Fibroblast of the aortic adventitia (primary cell): ENCODE measurements around the gene PLEKHG1. TPM values are rescaled to one million over a fixed set of nuclear protein-coding genes. Genes with fewer than 3 reads are reported as not detected.

Source experiments
- DNase-seq: peaks from one replicate; pipeline ENCODE4 v3.0.0-alpha.2; 2010; ENCODE audit warnings: low read depth
- H3K4me3 ChIP-seq: 2 replicates; pipeline ENCODE4 v1.5.1; 2011; ENCODE audit warnings: low read depth, mild to moderate bottlenecking, control low read depth, low read length, moderate library complexity
- CTCF ChIP-seq: IDR thresholded peaks from 2 replicates; pipeline ENCODE4 v1.5.1; 2011; ENCODE audit warnings: mild to moderate bottlenecking, low read length, control low read depth, inconsistent platforms; ENCODE audit not compliant: insufficient read depth
- total RNA-seq: library from RNA; depleted of rRNA; stranded (reverse); fragments of >200 nt; gene quantifications from 2 replicates; pipeline ENCODE4 v1.2.3, GENCODE V29; 2012; ENCODE audit warnings: low replicate concordance

The PLEKHG1 gene
- total RNA-seq, 1 donor = 3.7 TPM

DNA sequence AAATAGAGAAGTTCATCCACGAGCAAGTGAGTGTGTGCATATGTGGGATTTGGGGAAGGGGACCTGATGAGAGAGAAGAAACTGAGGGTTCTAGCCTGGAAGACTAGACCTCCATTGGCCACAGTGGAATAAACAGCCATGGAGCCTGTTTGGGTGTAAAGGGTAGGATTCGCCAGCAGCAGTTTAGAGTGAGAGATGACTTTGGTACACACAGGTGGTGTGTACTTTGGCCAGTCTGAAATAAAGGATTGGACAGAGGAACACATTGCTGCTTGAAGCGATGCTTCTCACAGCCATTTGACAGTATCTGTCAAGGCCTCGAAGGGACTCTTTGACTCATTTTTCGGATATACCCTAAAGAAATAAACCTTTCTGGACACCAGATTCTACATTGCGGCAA, 29.2 kb downstream of the PLEKHG1 start:
- H3K4me3 ChIP-seq = no peak overlapping the region
- no peak for TF ChIP-seq CTCF
- no peak for DNase-seq

DNA sequence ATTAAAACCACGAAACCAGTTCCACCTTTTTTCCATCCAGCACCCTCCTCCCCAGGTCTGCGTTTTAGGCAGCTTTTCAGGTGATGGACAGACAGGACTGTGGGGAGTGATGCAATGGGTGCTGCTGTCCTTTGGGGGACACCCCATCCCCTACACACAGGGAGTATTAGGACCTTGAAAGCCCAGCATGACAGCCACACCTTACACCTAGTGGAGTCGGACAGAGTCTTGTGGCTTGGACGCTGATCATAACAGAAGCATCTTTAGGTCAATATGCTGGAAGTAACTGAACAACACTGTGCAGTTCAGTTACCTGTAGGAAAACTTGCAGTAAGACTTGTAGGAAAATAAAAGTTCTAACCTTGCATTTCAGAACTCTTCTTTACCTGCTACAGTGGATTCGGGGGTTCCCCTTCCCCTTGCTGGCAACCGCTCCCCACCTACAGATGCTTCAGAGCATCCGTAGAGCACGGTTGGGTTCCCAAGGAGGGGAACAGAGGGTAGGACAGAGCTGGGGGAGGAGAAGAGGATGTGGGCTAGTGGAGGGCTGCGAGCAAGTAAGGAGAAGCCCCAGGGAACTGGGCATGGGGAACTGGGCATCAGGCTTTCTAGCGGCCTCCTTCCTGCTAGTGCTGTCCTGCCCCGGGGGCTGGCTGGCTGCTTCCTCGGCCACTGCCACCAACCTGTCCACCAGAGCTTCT, 31.7 kb downstream of the PLEKHG1 start:
- no peak overlapping the region for H3K4me3 ChIP-seq
- no peak for TF ChIP-seq CTCF
- no peak for DNase-seq

GRCh38 chr6:150631984-150632642, 32.4 kb downstream of the PLEKHG1 start:
- no peak for TF ChIP-seq CTCF
- DNase-seq = no peak
- no peak overlapping the region for H3K4me3 ChIP-seq

DNA sequence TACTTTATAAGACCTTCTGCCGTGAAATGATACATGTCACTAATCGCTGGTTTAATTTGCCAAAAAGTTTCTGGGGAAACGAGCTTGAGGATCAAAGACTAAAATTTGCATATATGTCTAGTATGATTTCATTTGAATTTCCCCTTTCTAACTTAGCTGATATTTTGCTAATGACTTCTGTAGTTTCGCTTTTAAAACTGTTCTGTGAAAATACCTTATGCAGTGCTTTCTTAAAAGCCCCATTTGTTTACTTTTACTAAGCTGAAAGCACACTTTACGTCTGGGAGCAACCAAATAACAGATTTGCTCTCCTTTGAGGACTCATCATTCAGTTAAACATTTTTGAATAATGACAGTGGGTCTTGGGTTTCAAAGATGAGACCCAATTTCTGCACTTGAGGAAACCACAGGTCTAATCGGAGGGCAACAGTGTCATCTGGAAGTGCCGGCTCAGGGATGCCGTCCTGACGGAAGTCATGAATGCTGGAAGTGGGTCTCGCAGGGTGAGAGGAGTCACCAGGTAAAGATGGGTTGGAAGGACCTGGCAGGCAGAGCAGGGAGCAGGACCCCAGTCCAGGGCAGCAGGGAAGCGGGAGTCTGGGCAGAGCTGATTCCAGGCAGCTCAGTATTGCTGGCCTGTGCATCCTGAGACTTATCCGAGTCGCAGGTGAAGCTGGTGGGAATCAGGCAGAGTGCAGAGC, 33.2 kb downstream of the PLEKHG1 start:
- no peak for DNase-seq
- no peak for TF ChIP-seq CTCF
- no peak overlapping the region for H3K4me3 ChIP-seq

DNA sequence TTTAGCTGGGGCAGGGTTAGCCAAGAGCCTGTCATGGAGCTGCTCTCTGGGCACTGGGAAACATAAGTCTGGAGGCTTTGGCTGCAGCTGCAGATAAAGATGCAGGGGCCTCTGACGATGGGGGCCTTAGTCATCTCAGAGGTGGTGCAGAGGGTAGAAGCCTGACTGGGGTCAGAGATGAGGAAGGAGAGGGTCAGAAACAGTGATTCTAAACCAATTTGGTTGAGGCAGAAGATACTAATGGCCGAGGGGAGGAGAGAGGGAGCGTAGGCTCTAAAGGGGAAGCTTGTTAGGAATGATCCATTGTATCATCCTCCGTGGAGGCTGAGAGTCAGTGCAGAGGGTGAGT, 33.8 kb downstream of the PLEKHG1 start:
- no peak for TF ChIP-seq CTCF
- H3K4me3 ChIP-seq = no peak overlapping the region
- peak; percentile 12 for DNase-seq

GRCh38 chr6:150634176-150634963, 34.7 kb downstream of the PLEKHG1 start:
- no peak overlapping the region for H3K4me3 ChIP-seq
- peak; percentile 46 for DNase-seq
- TF ChIP-seq CTCF = no peak
